ENCODE measurements around the gene ASS1.

DNA sequence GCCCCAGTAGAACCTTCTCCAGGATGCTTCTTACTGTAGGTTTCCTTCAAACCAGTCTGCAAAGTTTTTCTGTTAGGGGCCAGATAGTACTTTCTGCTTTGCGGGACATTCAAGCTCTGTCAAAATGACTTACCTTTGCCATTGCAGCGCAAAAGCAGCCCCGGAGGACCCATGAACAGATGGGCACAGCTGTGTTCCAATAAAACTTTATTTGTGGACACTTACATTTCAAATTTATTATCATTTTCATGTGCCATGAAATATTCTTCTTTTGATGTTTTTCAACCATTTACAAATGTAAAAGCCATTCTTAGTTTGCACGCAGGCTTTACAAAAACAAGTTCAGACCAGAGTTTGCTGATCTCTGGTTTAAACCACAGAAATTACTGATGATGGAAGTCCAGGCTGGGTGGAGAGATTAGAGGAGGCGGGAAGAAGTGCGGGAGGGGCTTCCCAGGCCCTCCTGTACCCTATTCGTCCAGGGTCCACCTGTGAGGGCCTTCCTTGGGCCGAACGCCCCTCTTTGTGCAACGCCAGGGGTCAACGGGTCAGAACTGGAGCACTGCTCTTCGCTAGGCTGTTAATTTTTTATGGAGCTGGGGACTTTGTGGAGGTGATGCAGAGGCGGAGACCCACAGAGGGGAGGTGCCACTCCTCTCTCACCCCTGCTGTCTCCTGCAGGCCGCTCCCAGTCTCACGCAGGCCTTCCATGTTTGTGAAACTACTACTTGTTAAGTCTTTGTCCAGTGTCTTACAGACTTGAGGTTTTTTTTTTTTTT, 7.6 kb upstream of the ASS1 start:
- no peak for TF ChIP-seq POLR2A (IDR thresholded peaks at IDR 0.05)
- TF ChIP-seq, protein P1, sequence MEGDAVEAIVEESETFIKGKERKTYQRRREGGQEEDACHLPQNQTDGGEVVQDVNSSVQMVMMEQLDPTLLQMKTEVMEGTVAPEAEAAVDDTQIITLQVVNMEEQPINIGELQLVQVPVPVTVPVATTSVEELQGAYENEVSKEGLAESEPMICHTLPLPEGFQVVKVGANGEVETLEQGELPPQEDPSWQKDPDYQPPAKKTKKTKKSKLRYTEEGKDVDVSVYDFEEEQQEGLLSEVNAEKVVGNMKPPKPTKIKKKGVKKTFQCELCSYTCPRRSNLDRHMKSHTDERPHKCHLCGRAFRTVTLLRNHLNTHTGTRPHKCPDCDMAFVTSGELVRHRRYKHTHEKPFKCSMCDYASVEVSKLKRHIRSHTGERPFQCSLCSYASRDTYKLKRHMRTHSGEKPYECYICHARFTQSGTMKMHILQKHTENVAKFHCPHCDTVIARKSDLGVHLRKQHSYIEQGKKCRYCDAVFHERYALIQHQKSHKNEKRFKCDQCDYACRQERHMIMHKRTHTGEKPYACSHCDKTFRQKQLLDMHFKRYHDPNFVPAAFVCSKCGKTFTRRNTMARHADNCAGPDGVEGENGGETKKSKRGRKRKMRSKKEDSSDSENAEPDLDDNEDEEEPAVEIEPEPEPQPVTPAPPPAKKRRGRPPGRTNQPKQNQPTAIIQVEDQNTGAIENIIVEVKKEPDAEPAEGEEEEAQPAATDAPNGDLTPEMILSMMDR (IDR thresholded peaks at IDR 0.05) = no peak
- no peak for TF ChIP-seq EP300 (IDR thresholded peaks at IDR 0.05)
- TF ChIP-seq POLR2AphosphoS5 (IDR thresholded peaks at IDR 0.05) = no peak
